Mononuclear cell (primary cell): ENCODE measurements around the gene JAM3. TPM values are rescaled to one million over a fixed set of nuclear protein-coding genes. Genes with fewer than 3 reads are reported as not detected.

Experiments used
- H3K27me3 ChIP-seq: 2 replicates; pipeline ENCODE4 v1.6.0; 2011; ENCODE audit warnings: low read length, control low read depth; ENCODE audit not compliant: insufficient read depth
- H3K4me1 ChIP-seq: 2 replicates; pipeline ENCODE4 v1.5.1; 2011; ENCODE audit warnings: mild to moderate bottlenecking, low read length, control low read depth; ENCODE audit not compliant: insufficient read depth
- H3K4me3 ChIP-seq: 2 replicates; pipeline ENCODE4 v1.5.1; 2011; ENCODE audit warnings: mild to moderate bottlenecking, low read length, moderate library complexity
- H3K9me3 ChIP-seq: 2 replicates; pipeline ENCODE4 v1.5.1; 2011; ENCODE audit warnings: low read depth, mild to moderate bottlenecking, control low read depth, low read length
- total RNA-seq: library from RNA; depleted of rRNA; stranded (reverse); fragments of >200 nt; gene quantifications from one replicate; pipeline ENCODE4 v1.2.3, GENCODE V29; 2012

Gene JAM3
- total RNA-seq, 1 donor, result 13.1 TPM

DNA sequence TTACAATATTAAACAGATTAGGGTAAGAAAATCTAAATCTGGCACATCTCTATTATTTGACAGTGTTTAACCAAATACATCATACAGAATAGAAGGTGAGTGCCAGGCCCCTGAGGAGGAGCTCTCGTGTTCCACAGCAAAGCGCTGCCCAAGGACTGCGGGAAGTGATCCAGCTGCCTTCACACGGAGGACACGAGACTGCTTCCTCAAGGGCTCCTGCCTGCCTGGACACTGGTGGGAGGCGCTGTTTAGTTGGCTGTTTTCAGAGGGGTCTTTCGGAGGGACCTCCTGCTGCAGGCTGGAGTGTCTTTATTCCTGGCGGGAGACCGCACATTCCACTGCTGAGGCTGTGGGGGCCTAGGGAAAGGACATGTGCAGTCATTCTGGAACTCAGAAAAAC, 83.8 kb downstream of the JAM3 start:
- no peak overlapping the region for H3K4me3 ChIP-seq
- H3K9me3 ChIP-seq, result no peaks in the 10 kb centered on the region
- H3K27me3 ChIP-seq, result no peaks in the 10 kb centered on the region
- no peaks in the 10 kb centered on the region for H3K4me1 ChIP-seq

DNA sequence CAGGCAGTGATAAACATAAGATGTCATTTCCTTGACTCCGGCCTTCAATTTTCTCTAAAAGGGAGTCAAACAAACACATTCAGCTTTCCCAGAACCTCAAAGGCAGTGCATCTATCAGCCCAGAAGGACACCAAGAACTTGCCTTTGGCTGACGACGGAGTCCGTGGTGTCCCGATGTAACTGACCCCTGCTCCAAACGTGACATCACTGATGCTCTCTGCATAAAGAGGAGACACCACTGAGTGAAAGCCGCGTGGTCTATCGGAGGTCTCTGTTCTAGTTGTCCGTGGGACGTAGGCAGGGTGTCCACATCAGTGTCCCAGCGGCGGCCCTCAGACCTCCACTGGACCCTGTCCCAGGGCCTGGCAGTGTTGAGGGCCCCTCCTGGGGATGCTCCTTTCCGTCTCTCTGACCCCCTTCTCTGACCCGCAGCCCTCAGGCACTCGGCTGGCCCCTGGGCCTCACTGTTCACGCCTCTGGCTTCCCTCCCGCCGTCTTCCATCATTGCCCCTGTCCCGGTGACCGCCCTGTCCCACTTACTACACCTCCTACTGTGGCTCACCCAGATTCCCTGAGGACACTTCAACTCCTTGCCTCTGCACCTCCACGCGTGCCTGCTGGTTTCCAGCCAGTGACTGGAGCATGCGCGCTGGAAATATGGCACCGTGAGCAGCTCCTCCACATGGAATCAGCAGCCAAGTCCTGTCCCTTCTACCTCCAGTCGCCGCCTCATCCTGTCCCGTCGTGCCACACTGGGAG, 84.5 kb downstream of the JAM3 start:
- no peaks in the 10 kb centered on the region for H3K4me1 ChIP-seq
- H3K4me3 ChIP-seq, result no peak overlapping the region

DNA sequence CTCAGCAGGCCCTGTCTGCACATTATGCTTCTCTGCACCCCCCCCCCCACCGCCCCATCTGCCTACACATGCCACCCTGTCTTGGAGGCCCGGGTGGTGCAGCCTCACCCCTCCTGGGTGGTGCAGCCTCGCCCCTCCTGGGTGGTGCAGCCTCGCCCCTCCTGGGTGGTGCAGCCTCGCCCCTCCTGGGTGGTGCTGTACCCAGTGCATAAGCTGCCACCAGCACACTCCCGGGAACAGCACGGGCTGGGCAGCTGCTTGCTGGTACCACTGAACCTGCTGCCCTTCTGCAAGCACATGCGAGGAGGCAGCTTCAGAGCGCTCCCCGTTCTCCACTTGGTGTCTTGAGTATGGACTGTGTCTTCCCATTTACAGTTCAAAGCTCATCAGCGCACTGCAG, 85.6 kb downstream of the JAM3 start:
- H3K27me3 ChIP-seq, result no peaks in the 10 kb centered on the region
- no peak overlapping the region for H3K4me3 ChIP-seq
- no peaks in the 10 kb centered on the region for H3K9me3 ChIP-seq
- H3K4me1 ChIP-seq, result no peaks in the 10 kb centered on the region

More for the DNA sequence above, 84.5 kb downstream of the JAM3 start:
- no peaks in the 10 kb centered on the region for H3K27me3 ChIP-seq
- H3K9me3 ChIP-seq, result no peaks in the 10 kb centered on the region

DNA sequence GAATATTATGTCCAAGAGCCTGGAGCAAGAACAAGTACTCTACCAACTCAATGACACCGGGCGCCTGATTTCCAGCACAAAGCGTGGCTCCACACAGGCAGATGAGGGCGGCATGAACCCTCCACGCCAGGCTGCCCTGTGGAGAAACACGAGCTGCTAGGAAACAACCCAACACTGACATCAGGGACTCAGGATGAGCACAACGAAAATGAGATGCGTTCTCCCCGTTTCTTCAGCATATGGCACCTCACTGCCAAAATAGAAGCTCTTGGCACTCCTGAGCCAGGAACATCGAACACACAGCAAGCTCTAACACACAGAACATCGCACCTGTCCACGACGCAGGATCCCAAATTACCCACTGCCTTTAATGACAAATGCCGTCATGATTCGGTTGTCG, 86.6 kb downstream of the JAM3 start:
- H3K9me3 ChIP-seq, result no peaks in the 10 kb centered on the region
- H3K4me1 ChIP-seq, result no peaks in the 10 kb centered on the region
- H3K4me3 ChIP-seq, result no peak overlapping the region
- H3K27me3 ChIP-seq, result no peaks in the 10 kb centered on the region

DNA sequence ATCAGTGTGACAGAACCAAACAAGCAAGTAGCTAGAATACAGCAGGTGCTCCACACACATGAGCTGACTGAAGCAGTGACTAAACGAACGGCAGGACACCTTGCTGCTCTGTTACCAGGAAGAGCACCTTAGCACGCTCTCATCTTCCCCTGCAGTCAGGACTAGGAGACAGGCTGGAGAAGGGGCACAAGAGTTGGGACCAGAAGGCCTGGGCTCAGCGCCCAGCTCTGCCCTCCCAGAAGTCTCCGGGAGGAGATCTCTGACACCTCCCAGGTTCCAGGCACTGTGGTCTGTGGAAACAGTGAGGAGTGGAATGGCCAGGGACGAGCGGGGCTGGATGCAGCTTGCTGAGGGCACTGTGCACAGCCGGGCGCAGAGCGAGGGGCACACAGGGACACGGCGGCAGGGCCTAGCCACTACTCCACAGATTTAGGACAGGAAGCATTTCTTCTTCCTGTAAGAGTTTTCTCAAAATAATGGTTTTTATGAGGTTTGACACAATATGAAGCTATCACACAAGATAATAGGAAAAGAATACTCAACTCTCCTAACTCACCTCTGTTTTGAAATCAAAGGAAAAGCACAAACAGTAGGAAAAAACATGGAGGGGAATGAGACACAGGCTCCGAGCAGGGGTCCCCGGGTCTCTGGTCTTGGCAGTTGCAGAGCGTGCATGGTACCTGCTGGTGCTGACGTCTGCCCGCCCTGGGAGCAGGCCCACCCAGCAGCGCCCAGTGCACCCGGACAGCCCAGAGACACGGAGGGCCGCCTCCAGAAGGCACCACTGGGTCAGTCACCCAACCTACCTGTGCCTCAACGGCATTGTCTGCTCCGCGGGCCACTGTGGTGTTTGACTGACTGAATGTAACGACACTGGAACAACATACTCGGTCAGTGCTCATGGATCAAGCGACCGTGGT, 87.3 kb downstream of the JAM3 start:
- H3K4me1 ChIP-seq, result no peaks in the 10 kb centered on the region
- H3K9me3 ChIP-seq, result no peaks in the 10 kb centered on the region
- H3K4me3 ChIP-seq, result no peak overlapping the region
- H3K27me3 ChIP-seq, result no peaks in the 10 kb centered on the region

DNA sequence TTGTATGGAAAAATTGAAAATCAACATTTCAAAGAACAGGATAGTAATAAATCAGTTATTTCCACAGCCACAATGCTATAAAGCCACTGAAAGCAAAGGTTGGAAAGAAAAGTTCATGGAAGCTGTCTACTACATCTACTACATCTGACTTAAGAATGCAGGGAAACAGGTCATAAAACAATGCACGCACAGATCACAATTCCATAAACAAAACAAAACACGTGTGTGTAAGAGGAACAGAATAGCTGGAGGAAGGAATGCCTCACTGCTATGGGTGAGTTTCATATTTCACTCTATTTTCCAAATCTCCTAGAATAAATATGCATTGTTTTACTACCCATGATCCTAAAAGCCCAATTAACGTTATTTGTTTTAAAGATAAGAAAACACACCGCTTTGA, 88.6 kb downstream of the JAM3 start:
- Histone ChIP-seq H3K4me3 (no peak overlapping the region), H3K9me3 (no peaks in the 10 kb centered on the region), H3K4me1 (no peaks in the 10 kb centered on the region), H3K27me3 (no peaks in the 10 kb centered on the region)

DNA sequence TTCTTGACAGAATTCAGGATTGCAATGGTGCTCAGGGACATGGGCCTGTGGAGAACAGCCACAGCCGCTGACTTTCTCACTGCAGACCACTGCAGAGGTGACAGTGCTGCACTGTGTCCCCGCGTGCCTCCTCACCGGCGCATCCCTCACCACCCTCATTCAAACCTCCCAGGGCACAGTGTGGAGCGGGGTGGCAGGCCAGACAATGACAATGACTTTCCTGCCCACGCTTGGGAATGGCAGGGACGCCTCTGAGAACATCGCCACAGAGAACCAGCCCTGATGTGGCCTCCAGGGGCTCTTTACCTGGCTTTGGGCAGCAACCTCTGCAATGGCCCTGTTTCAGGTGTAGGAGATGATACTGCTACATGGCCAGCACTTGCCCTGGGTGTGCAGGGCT, 89.2 kb downstream of the JAM3 start:
- no peaks in the 10 kb centered on the region for H3K9me3 ChIP-seq
- no peaks in the 10 kb centered on the region for H3K4me1 ChIP-seq
- H3K27me3 ChIP-seq, result no peaks in the 10 kb centered on the region
- no peak overlapping the region for H3K4me3 ChIP-seq

DNA sequence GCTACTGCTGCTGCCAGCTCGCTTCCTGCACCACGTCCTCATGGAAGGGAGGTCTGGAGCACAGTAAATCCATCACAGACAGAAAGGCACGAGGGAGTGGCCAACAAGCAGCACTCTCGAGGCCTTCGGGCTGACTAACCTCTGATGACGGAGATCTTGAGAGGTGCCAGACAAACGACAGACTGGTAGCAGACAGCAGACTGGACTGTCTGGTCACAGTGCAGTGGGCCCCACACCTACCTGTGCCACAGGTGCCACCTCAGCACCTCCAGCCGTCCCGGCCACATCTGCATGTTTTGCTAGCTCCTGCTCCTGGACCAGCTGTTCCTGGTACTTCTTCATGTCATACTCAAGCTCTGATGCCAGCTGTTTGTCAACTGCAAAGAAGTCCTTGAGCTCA, 90.8 kb downstream of the JAM3 start:
- Histone ChIP-seq H3K9me3 (no peaks in the 10 kb centered on the region), H3K4me1 (no peaks in the 10 kb centered on the region)

DNA sequence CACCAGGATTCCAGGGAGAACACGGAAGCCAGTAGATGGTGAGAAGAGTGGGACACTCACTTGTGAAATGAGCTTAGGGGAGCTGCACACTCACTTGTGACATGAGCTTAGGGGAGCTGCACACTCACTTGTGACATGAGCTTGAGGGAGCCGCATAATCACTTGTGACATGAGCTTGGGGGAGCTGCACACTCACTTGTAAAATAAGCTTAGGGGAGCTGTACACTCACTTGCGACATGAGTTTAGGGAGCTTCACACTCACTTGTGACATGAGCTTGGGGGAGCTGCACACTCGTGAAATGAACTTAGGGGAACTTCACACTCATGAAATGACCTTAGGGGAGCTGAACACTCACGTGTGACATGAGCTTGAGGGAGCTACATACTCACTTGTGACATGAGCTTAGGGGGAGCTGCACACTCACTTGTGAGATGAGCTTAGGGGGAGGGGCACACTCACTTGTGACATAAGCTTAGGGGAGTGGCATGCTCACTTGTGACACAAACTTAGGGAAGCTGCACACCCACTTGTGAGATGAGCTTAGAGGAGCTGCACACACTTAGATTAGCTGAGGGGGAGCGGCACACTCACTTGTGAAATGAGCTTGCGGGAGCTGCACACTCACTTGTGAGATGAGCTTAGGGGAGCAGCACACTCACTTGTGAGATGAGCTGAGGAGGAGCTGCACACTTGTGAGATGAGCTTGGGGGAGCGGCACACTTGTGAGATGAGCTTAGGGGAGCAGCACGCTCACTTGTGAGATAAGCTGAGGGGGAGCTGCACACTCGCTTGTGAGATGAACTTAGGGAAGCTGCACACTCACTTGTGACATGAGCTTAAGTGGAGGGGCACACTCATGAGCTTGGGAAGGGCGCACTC, 95.9 kb downstream of the JAM3 start:
- no peaks in the 10 kb centered on the region for H3K9me3 ChIP-seq
- no peaks in the 10 kb centered on the region for H3K4me1 ChIP-seq
- H3K4me3 ChIP-seq, result no peak overlapping the region
- no peaks in the 10 kb centered on the region for H3K27me3 ChIP-seq

More for the DNA sequence above, 90.8 kb downstream of the JAM3 start:
- no peaks in the 10 kb centered on the region for H3K27me3 ChIP-seq
- no peak overlapping the region for H3K4me3 ChIP-seq

DNA sequence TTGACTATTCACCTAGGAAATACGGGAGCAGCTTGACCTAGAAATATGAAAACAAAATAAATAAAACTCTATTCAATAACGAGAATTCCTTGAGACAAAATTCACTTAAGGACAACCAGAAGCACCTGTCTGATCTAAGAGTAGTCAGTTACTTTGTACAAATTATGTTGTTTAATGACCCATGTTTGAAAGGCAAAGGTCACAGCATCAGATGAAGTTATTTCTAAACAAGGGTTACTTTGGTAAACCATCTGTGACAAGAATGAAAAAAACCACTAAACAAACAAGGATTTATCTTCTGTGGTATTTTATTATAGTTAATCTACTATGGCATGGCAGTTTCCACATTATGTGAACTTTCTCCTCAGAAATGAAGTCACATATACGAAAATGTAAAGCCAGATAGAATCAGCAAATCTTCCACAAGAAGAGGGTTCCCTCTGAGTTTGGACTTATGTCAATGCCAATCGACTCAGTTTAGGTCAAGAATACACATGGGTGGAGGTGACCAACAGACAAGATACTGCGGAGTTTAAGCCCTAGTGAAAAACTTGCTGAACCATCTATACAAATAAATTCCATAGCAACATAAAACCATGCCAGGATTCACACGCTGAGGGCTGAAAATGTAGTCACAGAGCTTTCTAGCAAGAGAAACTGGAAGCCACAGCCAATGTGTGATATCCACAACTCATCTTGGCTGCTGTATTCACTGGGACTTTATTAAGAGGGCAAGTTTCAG, 101.5 kb downstream of the JAM3 start:
- Histone ChIP-seq H3K4me3 (no peak overlapping the region), H3K4me1 (no peaks in the 10 kb centered on the region), H3K27me3 (no peaks in the 10 kb centered on the region), H3K9me3 (no peaks in the 10 kb centered on the region)

DNA sequence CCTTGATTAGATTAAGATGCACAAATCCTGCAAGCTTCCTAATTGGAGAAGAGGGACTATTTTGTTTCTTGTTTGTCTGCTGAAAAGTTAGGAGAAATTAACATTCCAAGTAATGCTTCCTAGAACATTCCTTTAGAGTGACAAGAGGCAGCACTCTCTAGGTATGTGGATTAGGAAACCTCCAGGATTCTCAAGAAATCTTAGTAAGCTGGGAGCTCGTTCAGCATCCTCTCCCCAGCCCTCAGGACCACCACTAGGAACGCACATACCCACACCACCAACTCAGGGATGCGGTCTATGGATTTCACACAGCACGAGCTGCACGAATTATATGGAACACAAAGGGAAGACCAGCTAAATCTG, 102.0 kb downstream of the JAM3 start:
- Histone ChIP-seq H3K9me3 (no peaks in the 10 kb centered on the region), H3K4me3 (no peak overlapping the region), H3K4me1 (no peaks in the 10 kb centered on the region), H3K27me3 (no peaks in the 10 kb centered on the region)

DNA sequence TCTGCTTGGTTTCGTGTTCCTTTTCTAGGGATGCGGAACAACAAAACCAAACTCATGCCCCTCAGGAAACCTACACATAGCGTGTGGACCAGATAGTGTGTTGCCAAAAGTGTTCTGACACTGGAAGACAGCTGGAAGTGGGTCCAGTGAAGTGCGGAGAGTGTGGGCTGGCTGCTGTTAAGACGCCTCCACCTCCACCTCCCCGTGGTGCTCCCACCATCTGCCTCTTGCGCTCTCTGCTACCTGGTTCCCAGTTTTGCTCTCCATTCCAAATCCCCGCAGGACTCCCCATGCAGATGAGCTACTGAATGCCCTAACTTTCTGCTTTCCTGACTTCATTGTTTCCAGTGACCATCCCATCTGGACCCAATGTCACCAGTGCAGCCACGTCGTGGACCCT, 103.1 kb downstream of the JAM3 start:
- Histone ChIP-seq H3K9me3 (no peaks in the 10 kb centered on the region), H3K27me3 (no peaks in the 10 kb centered on the region)

DNA sequence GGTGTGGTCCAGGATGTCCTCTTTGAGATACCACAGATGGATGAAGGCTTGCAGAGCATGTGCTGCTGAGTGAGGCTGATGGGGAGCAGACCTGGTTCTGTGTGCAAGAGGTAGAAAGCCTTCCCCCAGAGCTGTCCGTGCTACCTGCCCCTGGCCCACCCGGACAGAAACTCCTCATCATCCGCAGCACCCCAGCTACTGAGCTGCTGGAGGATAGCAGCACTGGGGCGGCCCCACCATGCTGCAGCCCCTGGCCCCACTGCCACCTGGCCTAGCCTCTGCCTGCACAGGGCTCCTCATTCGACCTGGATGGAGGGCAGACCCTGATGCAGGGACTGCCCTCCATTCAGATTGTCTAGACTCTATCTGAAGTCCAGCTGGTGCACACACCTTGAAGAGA, 104.4 kb downstream of the JAM3 start:
- H3K4me1 ChIP-seq, result no peaks in the 10 kb centered on the region
- no peaks in the 10 kb centered on the region for H3K9me3 ChIP-seq
- H3K4me3 ChIP-seq, result no peak overlapping the region
- no peaks in the 10 kb centered on the region for H3K27me3 ChIP-seq

More for the DNA sequence above, 103.1 kb downstream of the JAM3 start:
- Histone ChIP-seq H3K4me3 (no peak overlapping the region), H3K4me1 (no peaks in the 10 kb centered on the region)

DNA sequence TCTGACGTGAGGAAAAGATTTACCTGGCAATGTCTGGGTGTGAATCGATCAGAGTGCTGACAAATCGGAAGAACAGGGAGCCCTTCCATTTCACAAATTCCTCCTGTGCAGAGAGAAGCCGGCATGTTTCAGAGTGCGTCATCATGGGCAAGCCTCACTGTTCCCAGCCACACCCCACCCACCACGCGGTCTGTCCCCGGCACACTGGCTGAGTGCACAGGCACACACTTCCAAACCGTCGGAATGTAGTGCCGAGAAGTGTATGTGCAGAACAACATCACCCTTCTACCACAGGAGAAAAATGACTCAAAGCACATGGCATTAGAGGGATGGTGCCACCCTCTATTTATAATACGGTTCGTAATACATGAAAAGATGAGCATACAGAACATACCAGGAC, 107.4 kb downstream of the JAM3 start:
- H3K4me3 ChIP-seq, result no peak overlapping the region
- no peaks in the 10 kb centered on the region for H3K27me3 ChIP-seq
- H3K4me1 ChIP-seq, result no peaks in the 10 kb centered on the region
- H3K9me3 ChIP-seq, result no peaks in the 10 kb centered on the region
